T-helper 2 cell (primary cell): ENCODE results near the gene PARP1.

ENCODE experiments used
- DNase-seq, 5 experiments: peaks; one replicate each; pipeline versions ENCODE4 v3.0.0 to v3.0.0-alpha.2; 2012 to 2022

PARP1 gene

GRCh38 chr1:226404904-226405222, 3.0 kb downstream of the PARP1 start:
- no peak for DNase-seq

DNA sequence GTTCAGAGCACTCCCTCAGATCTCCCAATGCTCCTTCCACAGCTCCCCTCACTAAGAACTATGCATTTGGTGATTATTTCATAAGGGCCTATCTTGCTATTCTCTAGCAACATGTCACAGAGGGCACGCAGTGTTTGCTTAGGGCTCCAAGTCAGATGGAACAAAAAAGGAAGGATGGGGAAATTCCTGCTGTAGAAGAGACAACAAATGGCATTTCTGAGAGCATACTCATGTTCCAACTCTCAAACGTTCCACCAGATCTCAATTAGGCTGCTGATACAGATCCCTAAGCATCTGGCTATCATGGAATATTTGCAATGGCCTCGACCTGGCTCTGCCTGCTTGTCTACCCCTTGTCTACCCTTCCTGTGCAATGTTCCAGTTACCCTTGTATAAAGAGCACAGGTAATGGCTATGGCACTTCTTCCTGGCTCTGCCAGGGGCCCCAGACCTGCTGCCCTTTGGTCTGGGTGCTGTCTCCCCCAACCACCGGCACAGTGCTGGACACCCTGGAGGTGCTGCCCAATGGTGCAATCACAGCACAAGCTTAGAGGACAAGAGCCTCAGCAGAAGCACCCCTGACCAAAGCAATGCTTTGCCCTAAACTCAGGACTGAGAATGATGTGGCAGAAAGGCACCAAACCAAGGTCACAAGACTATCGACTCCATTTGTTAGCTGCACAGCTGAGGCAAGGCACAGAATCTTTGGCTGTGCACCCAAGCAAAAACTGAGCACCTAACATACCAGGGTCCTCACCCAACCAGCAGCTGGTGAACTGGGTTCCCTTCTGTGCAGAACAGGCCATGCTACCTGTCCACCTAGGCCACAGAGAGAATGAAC, 3.6 kb downstream of the PARP1 start:
- DNase-seq, result no peak

- DNase-seq, result no peak
Observed at GRCh38 chr1:226403201-226404034, 4.5 kb downstream of the PARP1 start.

DNA sequence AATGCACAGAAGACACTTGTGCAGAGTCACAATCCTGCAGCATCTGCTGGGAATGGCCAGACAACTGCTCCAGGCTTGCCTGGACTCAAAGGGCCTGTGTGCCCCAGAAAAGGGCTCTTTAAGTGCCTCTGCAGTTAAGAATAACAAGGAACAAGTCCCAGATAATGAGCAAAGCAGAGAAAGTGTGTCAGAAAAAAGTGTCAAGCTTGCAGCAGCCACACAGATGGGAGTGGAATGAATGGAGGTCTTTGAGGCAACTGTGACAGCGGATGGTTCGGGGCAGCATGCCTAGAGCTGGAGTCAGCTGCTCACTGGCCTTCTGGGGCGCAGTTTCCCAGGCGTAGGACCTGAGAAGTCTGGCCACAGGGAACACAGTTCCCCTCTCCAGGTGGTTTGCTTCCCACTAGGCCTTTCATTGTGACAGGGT, 5.1 kb downstream of the PARP1 start:
- no peak for DNase-seq

- DNase-seq, result no peak
Observed at GRCh38 chr1:226401355-226402303, 6.3 kb downstream of the PARP1 start.

DNA sequence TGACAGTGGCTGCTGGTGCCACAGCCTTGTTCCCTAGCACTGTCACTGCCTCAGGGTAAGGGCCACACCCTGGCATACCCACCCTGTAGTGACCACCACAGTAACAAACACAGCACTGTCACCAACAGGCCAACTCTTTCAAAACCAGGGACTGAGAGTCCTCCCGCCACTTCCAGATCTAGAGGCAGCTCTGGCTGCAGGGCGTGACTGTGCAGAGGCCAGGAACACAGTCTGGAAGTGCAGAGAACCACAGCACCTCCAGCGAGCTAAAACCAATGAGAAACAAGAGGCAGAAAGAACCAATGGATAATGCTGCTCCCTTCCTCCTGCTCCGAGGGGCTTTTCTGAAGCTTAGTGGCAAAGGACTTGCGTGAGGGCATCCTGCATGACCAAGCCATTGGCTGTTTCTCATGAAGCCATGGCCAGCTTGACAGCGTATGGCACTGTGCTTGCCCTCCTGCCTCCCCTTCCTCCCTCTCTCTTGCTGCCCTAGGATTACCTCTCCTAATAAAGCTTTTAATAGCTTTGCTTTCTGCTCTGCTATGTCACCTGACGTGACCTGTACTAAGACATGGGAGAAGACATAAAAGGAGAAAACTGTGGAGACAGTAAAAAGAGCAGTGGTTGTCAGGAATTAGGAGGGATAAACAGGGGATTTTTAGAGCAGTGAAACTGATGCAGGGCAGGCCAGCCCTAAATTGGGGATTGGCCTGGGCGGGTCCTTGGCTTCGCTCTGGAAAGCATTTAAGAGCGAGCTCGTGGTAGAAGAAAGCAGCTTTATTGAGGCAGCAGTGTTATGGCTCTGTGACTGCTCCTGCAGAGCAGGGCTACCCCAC, 7.2 kb downstream of the PARP1 start:
- DNase-seq, result no peak

GRCh38 chr1:226397955-226398636, 9.8 kb downstream of the PARP1 start:
- DNase-seq, result no peak

- DNase-seq, result no peak
Observed at GRCh38 chr1:226397011-226397926, 10.6 kb downstream of the PARP1 start.

GRCh38 chr1:226395753-226396152, 12.1 kb downstream of the PARP1 start:
- no peak for DNase-seq

DNA sequence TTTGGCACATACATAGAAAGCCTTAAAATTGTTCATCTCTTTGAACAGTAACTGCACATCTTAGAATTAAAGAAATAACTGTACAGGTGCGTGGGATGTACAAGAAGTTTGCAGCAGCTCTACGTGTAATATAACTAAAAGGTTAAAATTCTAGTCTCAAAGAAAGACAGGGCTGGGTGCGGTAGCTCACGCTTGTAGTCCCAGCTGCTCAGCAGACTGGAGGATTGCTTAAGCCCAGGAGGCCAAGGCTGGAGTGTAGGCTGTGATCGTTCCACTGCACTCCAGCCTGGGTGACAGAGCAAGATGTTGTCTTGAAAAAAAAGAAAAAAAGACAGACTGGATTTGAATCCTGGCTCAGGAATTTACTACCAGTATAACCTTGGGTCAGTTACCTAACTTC, 13.4 kb downstream of the PARP1 start:
- DNase-seq, result no peak

GRCh38 chr1:226390681-226391080, 17.2 kb downstream of the PARP1 start:
- DNase-seq, result no peak

GRCh38 chr1:226388131-226388530, 19.8 kb downstream of the PARP1 start:
- DNase-seq, result no peak

- no peak for DNase-seq
Observed at GRCh38 chr1:226384717-226385116, 23.2 kb downstream of the PARP1 start.

DNA sequence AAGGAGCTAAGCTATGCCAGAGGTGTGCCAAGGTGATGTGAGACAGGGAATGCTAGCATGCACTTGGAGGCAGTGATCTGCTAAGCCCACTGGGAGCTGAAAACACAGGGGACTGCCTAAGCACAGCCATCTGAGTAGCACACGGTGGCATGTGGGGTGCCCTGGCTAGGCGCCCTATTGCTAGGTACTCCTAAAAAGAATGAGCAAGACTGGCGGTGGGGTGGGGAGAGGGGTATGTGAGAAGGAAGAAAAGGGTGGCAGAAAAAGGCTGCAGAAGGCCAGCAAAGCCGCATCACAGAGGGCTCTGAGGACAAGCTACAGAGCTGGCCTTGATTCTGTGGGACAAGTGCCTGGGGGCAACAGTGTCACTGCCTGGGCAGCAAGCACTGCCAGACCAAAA, 23.9 kb downstream of the PARP1 start:
- no peak for DNase-seq

DNA sequence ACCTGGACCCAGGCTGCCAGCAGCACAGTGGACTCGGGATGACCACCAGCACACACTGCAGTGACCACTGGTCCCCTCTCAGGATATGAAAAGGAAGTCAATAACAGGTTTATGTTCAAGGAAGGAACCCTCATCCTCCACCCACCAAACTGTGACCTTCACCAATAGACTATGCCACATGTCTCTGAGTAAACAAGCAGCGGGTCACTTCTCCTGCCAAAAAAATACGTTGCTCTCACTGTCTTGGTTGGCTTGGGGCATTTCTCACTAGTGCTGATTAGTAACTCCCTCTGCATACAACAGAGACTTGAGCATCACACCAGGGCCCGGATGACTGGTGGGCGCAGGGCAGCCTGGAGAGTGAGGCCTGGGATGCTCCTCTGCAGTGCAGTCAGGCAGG, 25.9 kb downstream of the PARP1 start:
- DNase-seq, result no peak

GRCh38 chr1:226381226-226381998, 26.5 kb downstream of the PARP1 start:
- DNase-seq, result no peak

DNA sequence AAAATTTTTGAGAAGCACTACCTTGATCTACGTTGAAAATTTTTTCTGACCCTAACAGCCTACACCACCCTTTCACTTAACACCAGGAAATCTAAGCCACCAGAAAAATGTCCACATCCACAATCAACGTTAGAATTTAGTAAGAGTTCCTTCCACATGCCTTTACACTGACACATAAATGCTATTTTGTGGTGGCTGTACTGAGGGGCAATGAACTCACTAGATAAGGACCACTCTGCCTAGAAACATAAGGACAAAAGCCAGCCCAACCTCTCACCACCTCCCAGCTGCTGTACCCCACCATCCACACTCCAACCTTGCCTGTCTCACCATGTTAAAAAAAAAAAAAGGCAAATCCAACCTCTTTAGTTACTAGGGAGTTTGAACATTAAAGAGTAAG, 29.8 kb downstream of the PARP1 start:
- DNase-seq, result no peak

- no peak for DNase-seq
Observed at GRCh38 chr1:226376300-226376699, 31.6 kb downstream of the PARP1 start.

GRCh38 chr1:226373376-226373775, 34.5 kb downstream of the PARP1 start:
- no peak for DNase-seq
